Parathyroid adenoma (tissue), 2 donors: ENCODE data around the gene TAAR9.

Experiments used
- H2AFZ ChIP-seq: fragments of 300-600 bp; sonication (generic); one replicate; pipeline ENCODE4 v1.7.0; 2017; ENCODE audit warnings: antibody characterized with exemption, mild to moderate bottlenecking
- H3K27ac ChIP-seq: fragments of 300-600 bp; sonication (generic); one replicate; pipeline ENCODE4 v1.7.0; 2017
- H3K27me3 ChIP-seq: fragments of 300-600 bp; sonication (generic); one replicate; pipeline ENCODE4 v1.7.0; 2017; ENCODE audit warnings: low read length; ENCODE audit not compliant: control insufficient read depth, insufficient read depth
- H3K36me3 ChIP-seq: fragments of 300-600 bp; sonication (generic); one replicate; pipeline ENCODE4 v1.7.0; 2017; ENCODE audit warnings: low read length; ENCODE audit not compliant: control insufficient read depth, insufficient read depth
- H3K4me1 ChIP-seq: fragments of 300-600 bp; sonication (generic); one replicate; pipeline ENCODE4 v1.7.0; 2017; ENCODE audit warnings: control low read depth
- H3K4me2 ChIP-seq: fragments of 300-600 bp; sonication (generic); one replicate; pipeline ENCODE4 v1.7.0; 2017; ENCODE audit warnings: low read length
- H3K4me3 ChIP-seq: fragments of 300-600 bp; sonication (generic); one replicate; pipeline ENCODE4 v1.7.0; 2017; ENCODE audit warnings: low read depth, low read length
- H3K79me2 ChIP-seq: fragments of 300-600 bp; sonication (generic); one replicate; pipeline ENCODE4 v1.7.0; 2017; ENCODE audit warnings: control low read depth
- H3K9ac ChIP-seq: fragments of 300-600 bp; sonication (generic); one replicate; pipeline ENCODE4 v1.7.0; 2017; ENCODE audit warnings: mild to moderate bottlenecking
- H3K9me3 ChIP-seq: fragments of 300-600 bp; sonication (generic); one replicate; pipeline ENCODE4 v1.7.0; 2017; ENCODE audit warnings: low read length; ENCODE audit not compliant: control insufficient read depth
- CTCF ChIP-seq: fragments of 300-600 bp; sonication (generic); IDR thresholded peaks from one replicate; pipeline ENCODE4 v1.7.0; 2017; ENCODE audit warnings: antibody characterized with exemption, mild to moderate bottlenecking
- donor health status: primary hyperparathyroidism.

TAAR9 gene

DNA sequence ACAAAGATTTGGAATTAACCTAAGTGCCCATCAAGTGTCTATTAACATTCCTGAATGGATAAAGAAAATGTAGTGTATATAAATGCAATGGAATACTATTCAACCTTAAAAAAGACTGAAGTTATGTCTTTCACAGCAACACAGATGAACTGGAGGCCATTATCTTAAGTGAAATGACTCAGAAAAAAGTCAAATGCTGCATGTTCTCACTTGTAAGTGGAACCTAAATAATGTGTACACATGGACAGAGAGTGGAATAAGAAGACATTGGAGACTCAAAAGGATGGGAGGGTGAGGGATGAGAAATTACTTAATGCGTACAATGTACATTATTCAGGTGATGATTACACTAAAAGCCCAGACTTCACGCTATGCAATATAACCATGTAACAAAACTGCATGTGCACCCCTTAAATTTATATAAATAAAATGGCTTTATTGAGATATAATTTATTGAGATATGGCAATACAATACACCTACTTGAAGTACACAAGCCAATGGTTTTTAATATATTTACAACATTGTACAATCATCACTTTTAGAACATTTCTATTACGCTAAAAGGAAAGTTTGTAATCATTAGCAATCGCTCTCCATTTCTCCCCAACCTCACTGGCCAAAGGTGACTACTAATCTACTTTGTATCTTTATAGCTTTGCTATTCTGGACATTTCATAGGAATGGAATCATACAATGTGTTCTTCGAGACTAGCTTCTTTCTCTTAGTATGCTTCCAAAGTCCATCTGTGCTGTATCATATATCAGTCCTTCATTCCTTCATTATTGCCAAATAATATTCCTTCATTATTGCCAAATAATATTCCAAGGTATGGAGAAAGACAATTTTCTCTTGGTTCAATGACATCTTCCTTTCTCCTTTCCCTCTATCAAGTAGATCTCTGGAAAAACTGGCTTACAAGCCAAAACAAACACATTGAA lies 30.9 kb upstream of the TAAR9 start:
- Histone ChIP-seq H3K36me3 (no peaks in the 10 kb centered on the region), H3K9me3 (no peaks in the 10 kb centered on the region), H3K4me3 (no peak overlapping the region), H2AFZ (no peak overlapping the region), H3K9ac (no peak overlapping the region), H3K79me2 (peaks cover 43% of the 10 kb centered on the region), H3K4me2 (no peak overlapping the region), H3K27ac (no peak overlapping the region), H3K4me1 (peaks cover 14% of the 10 kb centered on the region), H3K27me3 (no peaks in the 10 kb centered on the region)
- TF ChIP-seq CTCF, result no peak

- Histone ChIP-seq H3K36me3 (no peaks in the 10 kb centered on the region), H3K79me2 (peaks cover 40% of the 10 kb centered on the region), H3K4me2 (peak overlapping the region; percentile 95), H3K9me3 (no peaks in the 10 kb centered on the region), H3K27me3 (no peaks in the 10 kb centered on the region), H3K27ac (no peak overlapping the region), H3K9ac (no peak overlapping the region), H2AFZ (no peak overlapping the region), H3K4me1 (peaks cover 14% of the 10 kb centered on the region), H3K4me3 (no peak overlapping the region)
- no peak for TF ChIP-seq CTCF
Observed at GRCh38 chr6:132511210-132511830, 26.8 kb upstream of the TAAR9 start.

DNA sequence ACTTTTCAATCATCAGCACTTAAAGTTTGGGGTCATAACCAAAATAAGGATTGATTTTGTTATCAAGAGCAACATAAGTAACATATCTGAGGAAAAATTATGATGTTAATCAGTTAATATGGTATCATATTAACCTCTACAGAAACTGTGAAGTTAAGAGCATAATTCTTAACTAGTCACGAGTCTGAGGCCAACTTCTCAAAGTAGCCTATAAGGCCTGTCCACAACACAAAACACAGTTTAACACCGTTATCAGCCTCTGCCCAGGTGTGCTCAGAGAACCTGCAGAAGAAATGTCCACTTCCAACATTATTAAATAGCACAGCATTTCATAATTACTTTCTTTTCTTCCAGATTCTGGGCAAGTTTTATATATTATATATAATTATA lies 26.3 kb upstream of the TAAR9 start:
- H3K27me3 ChIP-seq, result no peaks in the 10 kb centered on the region
- no peaks in the 10 kb centered on the region for H3K36me3 ChIP-seq
- no peak overlapping the region for H3K27ac ChIP-seq
- H3K4me3 ChIP-seq, result peak overlapping the region; percentile 85
- no peak for TF ChIP-seq CTCF
- H3K9ac ChIP-seq, result no peak overlapping the region
- H2AFZ ChIP-seq, result no peak overlapping the region
- H3K4me1 ChIP-seq, result peaks cover 14% of the 10 kb centered on the region
- no peaks in the 10 kb centered on the region for H3K9me3 ChIP-seq
- H3K79me2 ChIP-seq, result peaks cover 38% of the 10 kb centered on the region
- peak overlapping the region; percentile 95 for H3K4me2 ChIP-seq

- Histone ChIP-seq H3K9ac (no peak overlapping the region), H3K27ac (no peak overlapping the region), H3K4me1 (peaks cover 14% of the 10 kb centered on the region), H2AFZ (peak overlapping the region; percentile 86), H3K4me2 (peak overlapping the region; percentile 95), H3K36me3 (no peaks in the 10 kb centered on the region), H3K4me3 (peak overlapping the region; percentile 85), H3K27me3 (no peaks in the 10 kb centered on the region), H3K9me3 (no peaks in the 10 kb centered on the region), H3K79me2 (peaks cover 36% of the 10 kb centered on the region)
- no peak for TF ChIP-seq CTCF
Observed at GRCh38 chr6:132512342-132512637, 25.8 kb upstream of the TAAR9 start.
